ENCODE data around the gene PSAT1.

Gene PSAT1

DNA sequence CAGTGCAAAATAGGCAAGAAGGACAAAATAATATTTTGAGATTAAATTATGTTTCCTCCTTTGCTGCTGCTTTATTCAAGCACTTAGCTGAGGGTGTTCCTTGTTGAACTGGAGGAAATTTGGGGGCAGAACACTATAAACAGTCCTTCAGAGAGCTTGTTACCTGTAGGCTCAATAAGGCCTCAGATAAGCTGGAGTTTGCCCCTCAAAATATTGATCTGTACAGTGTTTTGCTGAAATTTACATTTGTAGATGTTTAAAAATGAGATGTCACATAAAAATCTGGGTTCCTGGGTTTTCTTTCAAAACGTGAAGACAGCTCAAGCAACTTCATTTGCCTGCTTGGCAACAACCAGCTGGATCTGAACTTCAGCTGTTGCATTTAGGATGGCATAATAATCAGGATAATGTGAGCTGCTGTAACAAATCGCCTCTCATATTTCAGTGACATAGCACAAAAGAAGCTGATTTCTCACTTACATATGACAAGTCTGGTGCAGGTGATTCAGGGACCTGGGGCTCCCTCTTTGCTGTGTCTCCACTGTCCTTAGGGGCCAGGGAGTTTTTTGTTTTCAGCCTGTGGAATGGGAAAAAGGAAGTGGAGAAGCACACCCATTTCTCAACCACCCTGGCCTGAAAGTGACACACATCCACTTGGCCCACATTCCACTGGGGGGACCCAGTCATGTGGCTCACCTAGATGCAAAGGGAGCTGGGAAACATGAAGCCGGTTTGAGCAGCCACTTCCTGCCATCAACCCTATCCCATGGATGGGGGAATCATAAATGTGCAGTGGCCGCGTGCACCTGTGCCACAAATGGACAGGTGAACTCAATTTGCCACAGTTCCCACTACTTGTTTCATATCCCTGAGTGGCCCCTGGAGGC lies 2.4 kb upstream of the PSAT1 start:
- TF ChIP-seq, protein P1, sequence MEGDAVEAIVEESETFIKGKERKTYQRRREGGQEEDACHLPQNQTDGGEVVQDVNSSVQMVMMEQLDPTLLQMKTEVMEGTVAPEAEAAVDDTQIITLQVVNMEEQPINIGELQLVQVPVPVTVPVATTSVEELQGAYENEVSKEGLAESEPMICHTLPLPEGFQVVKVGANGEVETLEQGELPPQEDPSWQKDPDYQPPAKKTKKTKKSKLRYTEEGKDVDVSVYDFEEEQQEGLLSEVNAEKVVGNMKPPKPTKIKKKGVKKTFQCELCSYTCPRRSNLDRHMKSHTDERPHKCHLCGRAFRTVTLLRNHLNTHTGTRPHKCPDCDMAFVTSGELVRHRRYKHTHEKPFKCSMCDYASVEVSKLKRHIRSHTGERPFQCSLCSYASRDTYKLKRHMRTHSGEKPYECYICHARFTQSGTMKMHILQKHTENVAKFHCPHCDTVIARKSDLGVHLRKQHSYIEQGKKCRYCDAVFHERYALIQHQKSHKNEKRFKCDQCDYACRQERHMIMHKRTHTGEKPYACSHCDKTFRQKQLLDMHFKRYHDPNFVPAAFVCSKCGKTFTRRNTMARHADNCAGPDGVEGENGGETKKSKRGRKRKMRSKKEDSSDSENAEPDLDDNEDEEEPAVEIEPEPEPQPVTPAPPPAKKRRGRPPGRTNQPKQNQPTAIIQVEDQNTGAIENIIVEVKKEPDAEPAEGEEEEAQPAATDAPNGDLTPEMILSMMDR (IDR thresholded peaks at IDR 0.05) = no peak

DNA sequence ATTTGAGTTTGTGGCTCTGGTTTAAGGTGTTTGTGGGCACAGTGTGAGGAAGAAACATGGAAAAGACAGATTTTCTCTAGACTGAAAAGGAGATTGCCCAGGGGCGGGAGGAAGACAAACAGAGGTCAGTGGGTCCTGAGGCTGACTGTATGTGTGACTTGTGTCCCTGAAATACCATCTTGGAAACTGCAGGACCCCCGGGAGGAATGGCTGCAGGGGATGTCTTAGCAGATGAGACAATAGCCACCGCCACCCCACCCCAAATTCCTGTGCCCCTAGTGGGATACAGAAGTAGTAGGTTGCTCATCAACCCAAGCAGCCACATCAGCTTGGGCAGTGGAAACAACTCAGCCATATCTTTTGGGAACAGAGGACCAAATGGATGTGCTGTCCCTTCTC lies 1.7 kb upstream of the PSAT1 start:
- DNase-seq = no peak

More for the DNA sequence above, 2.4 kb upstream of the PSAT1 start:
- Mint-ChIP-seq H3K36me3 (ENCODE audit: low read depth) (peaks cover 6% of the 10 kb centered on the region), H3K9me3 (no peaks in the 10 kb centered on the region), H3K4me1 (peaks cover 50% of the 10 kb centered on the region), H3K4me3 (peak overlapping the region; percentile 31), H3K27ac (no peak overlapping the region), H3K27me3 (ENCODE audit: low read depth, poor library complexity) (no peaks in the 10 kb centered on the region)
- DNase-seq = no peak

DNA sequence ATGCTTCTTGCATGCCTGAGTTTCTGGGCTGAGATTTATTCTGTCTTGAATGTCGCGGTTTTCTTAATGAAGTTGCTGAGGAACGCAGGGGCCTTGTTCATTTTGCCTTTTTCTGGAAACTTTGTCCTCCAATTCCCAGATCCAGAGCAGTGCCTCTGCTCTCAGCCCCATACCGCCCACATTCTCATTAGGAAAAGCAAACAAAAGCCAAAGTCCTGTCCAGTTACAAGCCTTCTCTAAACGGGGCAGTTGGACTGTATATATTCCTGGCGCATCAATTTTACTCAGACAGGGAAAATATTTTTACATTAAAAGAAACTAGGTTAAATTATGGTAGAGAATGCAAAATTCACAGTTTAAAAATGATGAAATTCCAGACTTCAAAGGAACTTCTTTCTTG lies 1.2 kb upstream of the PSAT1 start:
- Mint-ChIP-seq H3K4me3 (peak overlapping the region; percentile 95), H3K9me3 (no peaks in the 10 kb centered on the region), H3K4me1 (peaks cover 50% of the 10 kb centered on the region), H3K27ac (peak overlapping the region; percentile 94), H3K36me3 (ENCODE audit: low read depth) (peaks cover 16% of the 10 kb centered on the region), H3K27me3 (ENCODE audit: low read depth, poor library complexity) (no peaks in the 10 kb centered on the region)
- TF ChIP-seq, protein P1 (IDR thresholded peaks at IDR 0.05) = no peak
- DNase-seq = no peak

More for the DNA sequence above, 1.7 kb upstream of the PSAT1 start:
- TF ChIP-seq, protein P1 (IDR thresholded peaks at IDR 0.05) = no peak
- H3K4me3 Mint-ChIP-seq = peak overlapping the region; percentile 31
- H3K9me3 Mint-ChIP-seq = no peaks in the 10 kb centered on the region
- H3K36me3 Mint-ChIP-seq (ENCODE audit: low read depth) = peaks cover 12% of the 10 kb centered on the region
- no peaks in the 10 kb centered on the region for H3K27me3 Mint-ChIP-seq (ENCODE audit: low read depth, poor library complexity)
- H3K27ac Mint-ChIP-seq = no peak overlapping the region
- peaks cover 51% of the 10 kb centered on the region for H3K4me1 Mint-ChIP-seq

- Mint-ChIP-seq H3K9me3 (no peaks in the 10 kb centered on the region), H3K4me1 (peaks cover 47% of the 10 kb centered on the region), H3K36me3 (ENCODE audit: low read depth) (peaks cover 18% of the 10 kb centered on the region), H3K27ac (peak overlapping the region; percentile 94), H3K4me3 (peak overlapping the region; percentile 95), H3K27me3 (ENCODE audit: low read depth, poor library complexity) (no peaks in the 10 kb centered on the region)
- DNase-seq = peak; percentile 43
- TF ChIP-seq, protein P1 (IDR thresholded peaks at IDR 0.05) = no peak
These were observed 578 bp upstream of the PSAT1 start for GRCh38 chr9:78296201-78296892.

- H3K27me3 Mint-ChIP-seq (ENCODE audit: low read depth, poor library complexity) = no peaks in the 10 kb centered on the region
- DNase-seq = no peak
- TF ChIP-seq, protein P1 (IDR thresholded peaks at IDR 0.05) = no peak
- H3K4me3 Mint-ChIP-seq = peak overlapping the region; percentile 95
- peaks cover 39% of the 10 kb centered on the region for H3K4me1 Mint-ChIP-seq
- peaks cover 30% of the 10 kb centered on the region for H3K36me3 Mint-ChIP-seq (ENCODE audit: low read depth)
- peak overlapping the region; percentile 78 for H3K27ac Mint-ChIP-seq
- no peaks in the 10 kb centered on the region for H3K9me3 Mint-ChIP-seq
These were observed 692 bp downstream of the PSAT1 start for GRCh38 chr9:78297672-78297961.
